ES-I3 (cell line): ENCODE data around the gene TRIM77.
"Not testable (repeated sequence)": the region's sequence is repeated elsewhere in the genome, so short reads cannot be mapped to it uniquely, and the experiment has no call there.

Experiments
- H3K36me3 ChIP-seq: 2 replicates; pipeline ENCODE4 v1.6.1; 2013; ENCODE audit warnings: mild to moderate bottlenecking, low read length, control low read depth, moderate library complexity; ENCODE audit not compliant: insufficient read depth
- H3K4me1 ChIP-seq: 2 replicates; pipeline ENCODE4 v1.6.1; 2013; ENCODE audit warnings: mild to moderate bottlenecking, control low read depth, low read length; ENCODE audit not compliant: insufficient read depth
- H3K9ac ChIP-seq: 2 replicates; pipeline ENCODE4 v1.6.1; 2013; ENCODE audit warnings: low read depth, mild to moderate bottlenecking, low read length, moderate library complexity
- H3K9me3 ChIP-seq: 2 replicates; pipeline ENCODE4 v1.6.1; 2013; ENCODE audit warnings: mild to moderate bottlenecking, low read length, moderate library complexity; ENCODE audit not compliant: control insufficient read depth, insufficient read depth

TRIM77 gene

DNA sequence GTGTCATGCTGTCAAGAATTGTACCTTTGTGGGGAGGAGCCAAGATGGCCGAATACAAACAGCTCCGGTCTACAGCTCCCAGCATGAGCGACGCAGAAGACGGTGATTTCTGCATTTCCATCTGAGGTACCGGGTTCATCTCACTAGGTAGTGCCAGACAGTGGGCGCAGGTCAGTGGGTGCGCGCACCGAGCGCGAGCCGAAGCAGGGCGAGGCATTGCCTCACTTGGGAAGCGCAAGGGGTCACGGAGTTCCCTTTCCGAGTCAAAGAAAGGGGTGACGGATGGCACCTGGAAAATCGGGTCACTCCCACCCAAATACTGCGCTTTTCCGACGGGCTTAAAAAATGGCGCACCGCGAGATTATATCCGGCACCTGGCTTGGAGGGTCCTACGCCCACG, 34.1 kb downstream of the TRIM77 start:
- not testable (repeated sequence) for H3K9me3 ChIP-seq, H3K36me3 ChIP-seq, H3K4me1 ChIP-seq
- H3K9ac ChIP-seq: peak overlapping the region; percentile 47; the same call in 1 of the 2 replicates

- not testable (repeated sequence) for H3K4me1 ChIP-seq, H3K9ac ChIP-seq, H3K9me3 ChIP-seq, H3K36me3 ChIP-seq
These were observed 40.7 kb downstream of the TRIM77 start for GRCh38 chr11:89750822-89751221.
